GM12878 (cell line): ENCODE results near the gene B3GNT2. TPM values are rescaled to one million over a fixed set of nuclear protein-coding genes. Genes with fewer than 3 reads are reported as not detected.

Experiments used
- ASH2L ChIP-seq: fragments of 300-600, 200-600 bp; sonication (generic); IDR thresholded peaks from 2 replicates; pipeline ENCODE4 v1.6.1; 2017; ENCODE audit warnings: low read depth, mild to moderate bottlenecking, borderline replicate concordance
- ATF7 ChIP-seq: fragments of 450-650 bp; IDR thresholded peaks from 2 replicates; pipeline ENCODE4 v1.6.1; 2016; ENCODE audit warnings: low read depth, mild to moderate bottlenecking
- IKZF2 ChIP-seq, 2 experiments: fragments of 450-650 bp; IDR thresholded peaks; 2 replicates each; pipeline ENCODE4 v1.6.1; 2017; ENCODE audit warnings: mild to moderate bottlenecking in 2 of 2, moderate library complexity in 2 of 2
- JUND ChIP-seq: IDR thresholded peaks from 2 replicates; pipeline ENCODE4 v1.6.1; 2012; ENCODE audit warnings: low read depth, mild to moderate bottlenecking, low read length, improper control_type of control experiment, moderate library complexity
- MTA3 ChIP-seq: IDR thresholded peaks from 2 replicates; pipeline ENCODE4 v1.6.1; 2012; ENCODE audit warnings: low read length, inconsistent platforms, borderline replicate concordance
- NFXL1 ChIP-seq: fragments of 450-650 bp; IDR thresholded peaks from 2 replicates; pipeline ENCODE4 v1.6.1; 2017; ENCODE audit warnings: antibody characterized with exemption, mild to moderate bottlenecking, borderline replicate concordance
- NFYB ChIP-seq: IDR thresholded peaks from 2 replicates; pipeline ENCODE4 v1.6.1; 2011; ENCODE audit warnings: low read depth, mild to moderate bottlenecking, low read length, improper control_type of control experiment, moderate library complexity; ENCODE audit not compliant: insufficient read depth
- NRF1 ChIP-seq: conservative IDR thresholded peaks from 2 replicates; pipeline ENCODE4 v1.6.1; 2011; ENCODE audit warnings: mild to moderate bottlenecking, low read depth, low read length, improper control_type of control experiment
- SUZ12 ChIP-seq: fragments of 200-600 bp; sonication (generic); IDR thresholded peaks from one replicate; pipeline ENCODE4 v1.6.1; 2018; ENCODE audit warnings: antibody characterized with exemption, mild to moderate bottlenecking; ENCODE audit not compliant: unreplicated experiment
- ZSCAN29 ChIP-seq: fragments of 450-650 bp; IDR thresholded peaks from 2 replicates; pipeline ENCODE4 v1.6.1; 2017; ENCODE audit warnings: mild to moderate bottlenecking, moderate library complexity
- polyA plus RNA-seq, 11 experiments: library from polyadenylated mRNA; depleted of rRNA in 4 of 11; unstranded in 6 of 11; stranded (reverse) in 5 of 11; fragments of >200 nt; fragmentation: Nextera tagmentation in 4 of 11; fragmentation: Illumina TruSeq in 1 of 11; extraction: Ambion mirVana in 4 of 11; extraction: Trizol in 1 of 11; gene quantifications; 1 replicate in 1 of 11; 2 replicates in 10 of 11; pipeline versions ENCODE4 v1.2.1 to v1.2.3, GENCODE V29; 2011 to 2016; ENCODE audit warnings: inconsistent platforms in 2 of 11, missing spikeins in 2 of 11, low read depth in 1 of 11
- total RNA-seq, 4 experiments: library from RNA; depleted of rRNA in 3 of 4; stranded (reverse); fragments of >200 nt in 3 of 4; fragmentation: Illumina TruSeq in 1 of 4; extraction: Trizol in 1 of 4; gene quantifications; 2 replicates each; pipeline versions ENCODE4 v1.2.1 to v1.2.3, GENCODE V29; 2013 to 2021
- TF ChIP-seq, protein P1 (sequence below): fragments of 450-650 bp; formaldehyde crosslinking; IDR thresholded peaks from 2 replicates; pipeline ENCODE4 v1.5.0; 2022; ENCODE audit warnings: mild to moderate bottlenecking, missing genetic modification characterization

The B3GNT2 gene
- total and polyA plus RNA-seq, 10 of the 15 experiments (the other 5 are each of a cell fraction or from before 2014, with no cell fraction given), result 19.7 to 103 (median 76.3) TPM

DNA sequence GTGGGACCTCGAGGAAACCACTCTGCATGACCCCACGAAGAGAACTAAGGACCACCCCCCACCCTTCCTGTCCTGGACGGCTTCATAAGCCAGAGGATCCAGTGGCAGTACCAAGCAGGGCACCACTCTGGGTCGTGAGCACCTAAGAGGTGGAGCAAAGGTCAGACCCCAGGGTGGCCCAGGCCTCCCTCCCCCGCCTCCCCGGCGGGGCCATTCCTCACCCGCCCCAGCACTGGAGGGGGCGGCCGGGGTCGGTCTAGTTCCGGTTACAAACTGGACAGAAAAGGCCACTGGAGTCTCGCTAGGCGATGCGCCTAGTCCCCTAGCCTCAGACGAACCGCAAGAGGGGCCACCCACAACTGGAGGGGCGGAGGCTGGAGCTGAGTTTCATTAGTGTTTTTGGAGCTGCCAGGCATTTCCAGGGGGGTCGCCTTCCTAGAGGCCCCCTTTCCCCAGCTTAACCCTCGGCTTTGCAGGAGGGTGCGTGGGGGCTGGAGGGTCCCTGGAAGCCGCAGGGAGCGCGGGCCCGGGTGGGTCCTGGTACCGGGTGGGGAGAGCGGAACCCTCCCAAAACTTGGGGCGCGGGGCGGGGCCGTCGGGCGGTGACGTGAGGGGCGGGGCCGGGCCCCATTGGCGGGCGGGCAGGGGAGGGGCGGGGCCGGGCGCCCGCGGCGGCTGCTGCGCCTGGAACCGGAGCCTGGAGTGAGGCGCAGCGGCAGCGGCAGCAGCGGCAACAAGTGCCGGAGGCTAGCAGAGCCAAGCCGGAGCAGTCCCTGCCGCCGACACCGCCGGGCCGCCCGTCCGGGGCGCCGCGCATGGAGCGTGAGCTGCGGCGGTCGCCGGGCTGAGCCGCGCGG lies at the start of gene B3GNT2 (continued):
- TF ChIP-seq SUZ12, result no peak
- TF ChIP-seq IKZF2 (IDR thresholded peaks at IDR 0.05), result peak; percentile 60 to 73
- TF ChIP-seq ATF7, result peak; percentile 32; the same call in 1 of the 2 replicates
- peak; percentile 49; the same call in 1 of the 2 replicates for TF ChIP-seq NFYB
- TF ChIP-seq NRF1, result no peak
- no peak for TF ChIP-seq ASH2L
- TF ChIP-seq JUND, result no peak
- peak; percentile 70; the same call in 1 of the 2 replicates for TF ChIP-seq ZSCAN29
- TF ChIP-seq NFXL1, result no peak
- TF ChIP-seq, protein P1, sequence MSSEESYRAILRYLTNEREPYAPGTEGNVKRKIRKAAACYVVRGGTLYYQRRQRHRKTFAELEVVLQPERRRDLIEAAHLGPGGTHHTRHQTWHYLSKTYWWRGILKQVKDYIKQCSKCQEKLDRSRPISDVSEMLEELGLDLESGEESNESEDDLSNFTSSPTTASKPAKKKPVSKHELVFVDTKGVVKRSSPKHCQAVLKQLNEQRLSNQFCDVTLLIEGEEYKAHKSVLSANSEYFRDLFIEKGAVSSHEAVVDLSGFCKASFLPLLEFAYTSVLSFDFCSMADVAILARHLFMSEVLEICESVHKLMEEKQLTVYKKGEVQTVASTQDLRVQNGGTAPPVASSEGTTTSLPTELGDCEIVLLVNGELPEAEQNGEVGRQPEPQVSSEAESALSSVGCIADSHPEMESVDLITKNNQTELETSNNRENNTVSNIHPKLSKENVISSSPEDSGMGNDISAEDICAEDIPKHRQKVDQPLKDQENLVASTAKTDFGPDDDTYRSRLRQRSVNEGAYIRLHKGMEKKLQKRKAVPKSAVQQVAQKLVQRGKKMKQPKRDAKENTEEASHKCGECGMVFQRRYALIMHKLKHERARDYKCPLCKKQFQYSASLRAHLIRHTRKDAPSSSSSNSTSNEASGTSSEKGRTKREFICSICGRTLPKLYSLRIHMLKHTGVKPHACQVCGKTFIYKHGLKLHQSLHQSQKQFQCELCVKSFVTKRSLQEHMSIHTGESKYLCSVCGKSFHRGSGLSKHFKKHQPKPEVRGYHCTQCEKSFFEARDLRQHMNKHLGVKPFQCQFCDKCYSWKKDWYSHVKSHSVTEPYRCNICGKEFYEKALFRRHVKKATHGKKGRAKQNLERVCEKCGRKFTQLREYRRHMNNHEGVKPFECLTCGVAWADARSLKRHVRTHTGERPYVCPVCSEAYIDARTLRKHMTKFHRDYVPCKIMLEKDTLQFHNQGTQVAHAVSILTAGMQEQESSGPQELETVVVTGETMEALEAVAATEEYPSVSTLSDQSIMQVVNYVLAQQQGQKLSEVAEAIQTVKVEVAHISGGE (CRISPR knock-in tag), result no peak
- no peak for TF ChIP-seq MTA3
